GM12873 (cell line): ENCODE data around the gene CALML5.

ENCODE experiments used
- CTCF ChIP-seq: IDR thresholded peaks from 2 replicates; pipeline ENCODE4 v1.5.1; 2012; ENCODE audit warnings: low read depth, mild to moderate bottlenecking, moderate library complexity, low read length, control low read depth; ENCODE audit not compliant: insufficient read depth; ENCODE audit errors: missing control alignments

CALML5 gene

DNA sequence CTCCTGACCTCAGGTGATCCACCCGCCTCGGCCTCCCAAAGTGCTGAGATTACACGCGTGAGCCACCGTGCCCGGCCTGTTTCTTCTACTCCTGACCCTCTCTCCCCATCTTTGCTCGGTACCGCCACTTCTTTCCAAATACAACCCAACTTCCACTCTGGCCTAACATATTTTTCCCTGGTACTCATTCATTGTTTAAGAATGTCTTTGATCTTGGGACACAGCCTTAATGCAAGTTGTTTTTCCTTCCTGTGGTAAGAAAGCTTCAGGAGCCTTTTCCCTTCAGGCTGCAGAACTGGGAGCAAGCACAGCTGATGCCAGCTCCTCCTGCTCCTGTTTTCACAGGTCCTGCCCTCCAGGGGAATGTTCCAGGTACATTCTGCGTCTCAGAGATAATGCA lies 39.1 kb upstream of the CALML5 start:
- no peak for TF ChIP-seq CTCF

- TF ChIP-seq CTCF = no peak
Observed at GRCh38 chr10:5537684-5538083, 38.3 kb upstream of the CALML5 start.

- TF ChIP-seq CTCF = no peak
Observed at GRCh38 chr10:5536486-5537081, 37.2 kb upstream of the CALML5 start.

DNA sequence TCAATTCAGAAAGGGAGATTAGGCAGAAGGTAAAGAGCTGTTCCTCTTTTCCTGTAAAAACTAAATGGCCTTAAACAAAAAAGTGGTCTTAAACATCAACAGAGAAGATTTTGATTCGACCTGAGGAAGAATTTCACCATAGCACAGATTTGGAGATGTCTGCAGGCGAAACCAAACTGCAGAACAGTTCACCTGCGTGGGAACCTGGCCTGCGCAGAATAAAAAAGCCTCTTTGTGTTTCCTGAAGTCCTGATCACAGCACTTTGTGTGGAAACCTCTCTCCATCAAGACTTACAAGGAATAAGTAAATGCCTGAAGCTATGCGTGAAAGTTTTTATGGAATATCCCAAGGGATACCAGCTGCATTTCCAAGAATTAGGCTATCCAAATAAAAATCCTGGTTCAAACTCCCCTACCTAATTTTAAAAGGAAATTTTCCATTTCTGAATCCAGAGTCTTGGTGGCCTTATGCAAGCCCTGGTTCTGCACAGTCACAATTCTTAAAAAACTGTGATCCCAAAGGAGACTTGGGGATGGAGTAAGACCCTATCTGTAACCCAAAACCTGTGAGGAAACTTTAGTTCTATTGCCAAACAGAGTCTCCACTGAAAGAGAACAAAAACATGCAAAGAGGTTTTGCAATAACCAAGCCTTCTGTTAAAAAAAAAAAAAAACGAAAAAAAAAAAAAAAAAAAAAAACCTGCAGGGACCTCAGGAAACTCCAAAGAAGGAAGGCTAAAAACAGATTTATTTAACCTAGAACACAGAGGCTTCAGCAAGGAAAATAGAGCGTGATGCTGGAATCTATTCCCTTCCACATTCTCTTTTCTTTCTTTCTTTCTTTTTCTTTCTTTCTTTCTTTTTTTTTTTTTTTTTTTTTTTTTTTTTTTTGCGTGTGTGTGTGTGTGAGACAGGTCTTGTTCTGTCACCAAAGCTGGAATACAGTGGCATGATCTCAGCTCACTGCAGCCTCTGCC lies 35.8 kb upstream of the CALML5 start:
- no peak for TF ChIP-seq CTCF

GRCh38 chr10:5534051-5534821 lies 34.9 kb upstream of the CALML5 start:
- no peak for TF ChIP-seq CTCF

DNA sequence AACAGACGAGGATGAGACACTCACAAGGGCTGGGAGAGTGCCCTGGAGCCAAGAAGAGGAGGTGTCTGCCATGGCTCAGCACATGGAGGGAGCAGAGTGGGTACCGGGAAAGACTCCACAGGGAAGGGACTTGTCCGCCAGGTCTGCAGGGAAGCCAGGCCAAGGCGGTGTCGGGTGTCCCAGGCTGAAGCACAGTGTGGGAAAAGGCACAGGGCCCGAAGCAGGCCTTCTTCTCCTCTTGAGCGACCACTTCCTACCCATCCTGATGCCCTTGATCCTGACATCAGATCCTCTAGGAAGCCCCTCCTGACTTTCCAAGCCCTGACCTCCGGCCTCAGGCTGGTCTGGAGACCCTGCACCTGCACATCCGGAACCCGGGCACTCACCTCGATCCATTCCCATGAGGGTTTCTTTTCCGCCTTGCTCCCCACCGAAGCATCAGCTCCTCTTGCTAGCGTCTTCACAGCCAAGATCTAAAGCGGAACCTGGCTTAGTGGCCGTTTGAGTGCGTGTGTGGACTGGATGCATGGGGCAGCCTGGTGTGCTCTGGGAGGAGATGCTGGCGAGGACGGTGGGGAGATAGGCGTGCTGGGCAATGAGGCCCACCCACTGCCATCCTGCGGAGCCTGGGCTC lies 33.8 kb upstream of the CALML5 start:
- TF ChIP-seq CTCF = no peak
